DND-41 (cell line): ENCODE measurements around the gene KRTAP12-2.
"Not testable (repeated sequence)": the region's sequence is repeated elsewhere in the genome, so short reads cannot be mapped to it uniquely, and the experiment has no call there.

Experiments used
- ATAC-seq: fragments of 200-7000 bp; cut with Tn5 transposase; 3 replicates; pipeline ENCODE4 v1.9.1; 2021; ENCODE audit warnings: low read depth; ENCODE audit not compliant: insufficient read depth
- DNase-seq: peaks from one replicate; pipeline ENCODE4 v3.0.0-alpha.2; 2020
- H2AFZ ChIP-seq: 2 replicates; pipeline ENCODE4 v1.6.0; 2012; ENCODE audit warnings: low read depth, low read length
- H3K27ac ChIP-seq: 2 replicates; pipeline ENCODE4 v1.5.1; 2012; ENCODE audit warnings: low read length, inconsistent platforms
- H3K27me3 ChIP-seq: fragments of 200-600 bp; sonication (generic); 2 replicates; pipeline ENCODE4 v1.6.0; 2012; ENCODE audit warnings: low read length, mild to moderate bottlenecking, inconsistent platforms; ENCODE audit not compliant: insufficient read depth, poor library complexity
- H3K36me3 ChIP-seq: 2 replicates; pipeline ENCODE4 v1.5.1; 2012; ENCODE audit warnings: low read length, inconsistent platforms; ENCODE audit not compliant: insufficient read depth
- H3K4me1 ChIP-seq: 2 replicates; pipeline ENCODE4 v1.5.1; 2012; ENCODE audit warnings: mild to moderate bottlenecking, low read length; ENCODE audit not compliant: insufficient read depth
- H3K4me2 ChIP-seq: 2 replicates; pipeline ENCODE4 v1.6.0; 2012; ENCODE audit warnings: mild to moderate bottlenecking, moderate library complexity, low read length, inconsistent platforms; ENCODE audit not compliant: insufficient read depth
- H3K4me3 ChIP-seq, 2 experiments: fragments of 200-600 bp in 1 of 2; shearing (Covaris generic) in 1 of 2; 2 replicates each; pipeline ENCODE4 v1.5.1; 2012 to 2016; ENCODE audit warnings: inconsistent platforms in 2 of 2, low read length in 2 of 2, mild to moderate bottlenecking in 2 of 2, low read depth in 1 of 2, moderate library complexity in 1 of 2
- H3K79me2 ChIP-seq: 2 replicates; pipeline ENCODE4 v1.6.0; 2012; ENCODE audit warnings: low read length, inconsistent platforms; ENCODE audit not compliant: insufficient read depth
- H3K9ac ChIP-seq: 2 replicates; pipeline ENCODE4 v1.6.0; 2012; ENCODE audit warnings: low read depth, mild to moderate bottlenecking, inconsistent platforms, low read length, moderate library complexity
- H3K9me3 ChIP-seq: 2 replicates; pipeline ENCODE4 v1.5.1; 2012; ENCODE audit warnings: low read length, moderate library complexity, mild to moderate bottlenecking, inconsistent platforms; ENCODE audit not compliant: insufficient read depth, severe bottlenecking
- H4K20me1 ChIP-seq: 2 replicates; pipeline ENCODE4 v1.6.0; 2012; ENCODE audit warnings: low read length; ENCODE audit not compliant: insufficient read depth
- CTCF ChIP-seq: IDR thresholded peaks from 2 replicates; pipeline ENCODE4 v1.5.1; 2012; ENCODE audit warnings: borderline replicate concordance, low read length, moderate library complexity, mild to moderate bottlenecking; ENCODE audit not compliant: poor library complexity, severe bottlenecking; ENCODE audit errors: extremely low read depth
- EZH2 ChIP-seq: IDR thresholded peaks from 3 replicates; pipeline ENCODE4 v1.6.1; 2012; ENCODE audit warnings: borderline replicate concordance, low read depth, mild to moderate bottlenecking, moderate library complexity, low read length, inconsistent platforms; ENCODE audit not compliant: severe bottlenecking

KRTAP12-2 gene

GRCh38 chr21:44648557-44649311, 18.0 kb downstream of the KRTAP12-2 start:
- H3K27me3 ChIP-seq, result no peaks in the 10 kb centered on the region
- no peak overlapping the region for H3K9ac ChIP-seq
- TF ChIP-seq EZH2, result no peak
- no peak for TF ChIP-seq CTCF
- no peak overlapping the region for H3K27ac ChIP-seq
- H2AFZ ChIP-seq, result no peak overlapping the region
- no peaks in the 10 kb centered on the region for H4K20me1 ChIP-seq
- peaks cover 14% of the 10 kb centered on the region for H3K9me3 ChIP-seq
- H3K4me3 ChIP-seq, result no peak overlapping the region
- no peak for ATAC-seq
- no peak overlapping the region for H3K4me2 ChIP-seq
- no peaks in the 10 kb centered on the region for H3K79me2 ChIP-seq
- no peaks in the 10 kb centered on the region for H3K36me3 ChIP-seq
- no peak for DNase-seq
- no peaks in the 10 kb centered on the region for H3K4me1 ChIP-seq

GRCh38 chr21:44647222-44647552, 19.5 kb downstream of the KRTAP12-2 start:
- no peaks in the 10 kb centered on the region for H3K27me3 ChIP-seq
- H3K79me2 ChIP-seq, result no peaks in the 10 kb centered on the region
- no peak overlapping the region for H3K27ac ChIP-seq
- ATAC-seq (no peak), DNase-seq (no peak)
- no peak for TF ChIP-seq EZH2
- TF ChIP-seq CTCF, result no peak
- no peak overlapping the region for H3K9ac ChIP-seq
- peaks cover 17% of the 10 kb centered on the region for H3K9me3 ChIP-seq
- H4K20me1 ChIP-seq, result no peaks in the 10 kb centered on the region
- no peak overlapping the region for H3K4me2 ChIP-seq
- H3K4me1 ChIP-seq, result no peaks in the 10 kb centered on the region
- H3K36me3 ChIP-seq, result no peaks in the 10 kb centered on the region
- no peak overlapping the region for H3K4me3 ChIP-seq
- H2AFZ ChIP-seq, result no peak overlapping the region

GRCh38 chr21:44646366-44647221, 20.1 kb downstream of the KRTAP12-2 start, which contains the start of gene KRTAP10-11:
Gene KRTAP10-11 (plus strand): TSS chr21:44646414. CDS start chr21:44646459, 45 bp downstream.
- H4K20me1 ChIP-seq, DNase-seq, H3K36me3 ChIP-seq, H3K27ac ChIP-seq, H3K27me3 ChIP-seq, H3K4me3 ChIP-seq, H3K4me2 ChIP-seq, H3K9ac ChIP-seq, ATAC-seq, H3K4me1 ChIP-seq, H2AFZ ChIP-seq, H3K79me2 ChIP-seq: not testable (repeated sequence)
- H3K9me3 ChIP-seq, result peaks cover 17% of the 10 kb centered on the region

- Histone ChIP-seq H3K4me3 (no peak overlapping the region), H3K27ac (no peak overlapping the region), H3K27me3 (no peaks in the 10 kb centered on the region), H3K79me2 (no peaks in the 10 kb centered on the region), H3K36me3 (no peaks in the 10 kb centered on the region), H3K9me3 (peaks cover 17% of the 10 kb centered on the region), H3K9ac (no peak overlapping the region), H2AFZ (no peak overlapping the region), H4K20me1 (no peaks in the 10 kb centered on the region), H3K4me2 (no peak overlapping the region), H3K4me1 (no peaks in the 10 kb centered on the region)
- DNase-seq (no peak), ATAC-seq (no peak)
- TF ChIP-seq EZH2 (no peak), CTCF (no peak)
Measured at GRCh38 chr21:44644878-44645277, 21.8 kb downstream of the KRTAP12-2 start.
